Limb (tissue), 2 donors: Measurements from ENCODE around the gene LSM7.
"Not testable (repeated sequence)": the region's sequence is repeated elsewhere in the genome, so short reads cannot be mapped to it uniquely, and the experiment has no call there.

ENCODE experiments used
- DNase-seq, 2 donors: peaks; one replicate each; pipeline ENCODE4 v3.0.0-alpha.2; 2016; ENCODE audit errors: extremely low spot score in 2 of 2

The LSM7 gene

DNA sequence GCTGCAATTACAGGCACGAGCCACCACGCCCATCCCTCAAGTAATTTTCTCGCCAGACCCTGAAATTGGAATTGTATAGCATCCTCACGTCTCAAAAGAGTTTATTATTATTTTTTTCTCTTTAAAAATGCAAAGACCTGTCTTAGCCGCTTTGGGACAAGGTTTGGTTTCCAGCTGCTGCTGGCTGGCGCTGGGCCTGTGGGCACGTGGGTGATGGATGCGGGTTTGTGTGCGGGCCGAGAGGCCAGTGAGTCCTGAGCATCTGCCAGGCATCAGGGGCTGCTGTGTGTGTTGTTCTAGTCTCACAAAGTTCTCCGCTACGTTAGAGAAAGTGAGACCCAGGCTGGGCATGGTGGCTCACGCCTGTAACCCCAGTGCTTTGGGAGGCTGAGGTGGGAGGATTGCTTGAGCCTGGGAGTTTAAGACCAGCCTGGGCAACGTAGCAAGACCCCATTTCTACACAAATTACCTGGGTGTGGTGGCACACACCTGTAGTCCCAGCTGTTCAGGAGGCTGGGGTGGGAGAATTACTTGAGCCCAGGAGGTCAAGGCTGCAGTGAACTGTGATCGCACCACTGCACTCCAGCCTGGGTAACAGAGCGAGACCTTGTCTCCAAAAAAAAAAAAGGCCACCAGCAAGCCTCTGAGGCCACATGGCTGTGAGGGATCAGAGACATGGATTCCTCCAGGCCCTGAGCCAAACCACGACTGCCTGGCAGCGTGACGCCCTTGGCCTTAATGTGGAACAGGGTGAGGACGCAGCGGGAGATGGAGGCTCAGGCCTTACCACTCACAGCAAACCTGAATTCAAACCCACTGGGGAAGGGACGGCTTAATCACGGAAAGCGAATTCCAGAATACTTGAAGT lies 27.0 kb upstream of the LSM7 start:
- no peak for DNase-seq

DNA sequence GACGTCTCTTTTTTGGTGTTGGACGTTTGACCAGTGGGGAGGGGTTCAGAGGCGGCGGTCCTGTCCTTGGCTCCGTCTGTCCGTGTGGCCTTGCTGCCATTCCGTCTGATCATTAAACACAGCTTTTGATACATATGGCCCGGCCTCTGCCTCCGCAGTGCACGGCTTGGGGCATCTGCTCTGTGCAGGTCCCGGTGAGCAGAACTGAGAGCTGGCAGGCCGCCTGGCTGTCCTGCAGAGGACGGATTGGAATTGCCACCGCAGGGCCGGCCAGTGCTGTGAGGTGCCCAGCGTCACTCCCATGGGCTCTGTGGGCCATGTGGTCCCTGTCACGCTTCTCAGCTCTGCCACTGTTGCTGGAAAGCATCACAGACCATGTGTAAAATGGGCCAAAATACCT lies 26.3 kb upstream of the LSM7 start:
- no peak for DNase-seq

DNA sequence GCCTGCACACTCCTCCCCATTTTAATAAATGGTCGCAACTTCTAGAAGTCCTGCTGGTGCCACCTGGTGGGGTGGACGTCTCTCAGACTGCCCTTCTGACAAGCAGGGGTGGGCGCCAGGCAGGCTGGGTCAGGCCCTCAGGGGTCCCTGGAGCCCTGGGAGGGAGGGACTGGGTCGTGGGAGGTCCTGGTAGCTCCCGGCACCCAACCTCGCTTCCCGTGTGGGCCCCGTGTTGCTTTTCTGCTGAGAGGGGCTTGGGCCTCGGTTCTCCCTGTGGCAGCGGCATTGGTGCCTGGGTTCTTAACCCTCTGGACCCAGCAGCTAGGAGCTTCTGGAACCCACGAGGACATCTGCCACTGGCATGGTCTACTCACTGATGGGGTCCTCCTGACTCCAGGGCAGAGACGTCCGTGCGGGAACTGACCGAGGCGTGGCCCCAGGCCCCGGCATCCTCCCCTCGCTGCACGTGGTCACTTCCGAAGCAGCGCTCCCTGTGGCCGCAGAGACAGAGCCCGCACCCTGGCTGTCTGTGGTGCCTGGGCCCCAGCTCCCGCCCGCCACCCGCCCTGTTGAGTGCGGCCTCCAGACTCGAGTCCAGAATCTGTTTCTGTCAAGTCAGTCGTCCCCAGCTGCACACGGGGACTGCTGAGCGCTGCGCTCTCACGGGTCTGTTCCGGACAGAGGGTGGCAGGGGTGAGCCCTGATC lies 25.7 kb upstream of the LSM7 start:
- DNase-seq = no peak

DNA sequence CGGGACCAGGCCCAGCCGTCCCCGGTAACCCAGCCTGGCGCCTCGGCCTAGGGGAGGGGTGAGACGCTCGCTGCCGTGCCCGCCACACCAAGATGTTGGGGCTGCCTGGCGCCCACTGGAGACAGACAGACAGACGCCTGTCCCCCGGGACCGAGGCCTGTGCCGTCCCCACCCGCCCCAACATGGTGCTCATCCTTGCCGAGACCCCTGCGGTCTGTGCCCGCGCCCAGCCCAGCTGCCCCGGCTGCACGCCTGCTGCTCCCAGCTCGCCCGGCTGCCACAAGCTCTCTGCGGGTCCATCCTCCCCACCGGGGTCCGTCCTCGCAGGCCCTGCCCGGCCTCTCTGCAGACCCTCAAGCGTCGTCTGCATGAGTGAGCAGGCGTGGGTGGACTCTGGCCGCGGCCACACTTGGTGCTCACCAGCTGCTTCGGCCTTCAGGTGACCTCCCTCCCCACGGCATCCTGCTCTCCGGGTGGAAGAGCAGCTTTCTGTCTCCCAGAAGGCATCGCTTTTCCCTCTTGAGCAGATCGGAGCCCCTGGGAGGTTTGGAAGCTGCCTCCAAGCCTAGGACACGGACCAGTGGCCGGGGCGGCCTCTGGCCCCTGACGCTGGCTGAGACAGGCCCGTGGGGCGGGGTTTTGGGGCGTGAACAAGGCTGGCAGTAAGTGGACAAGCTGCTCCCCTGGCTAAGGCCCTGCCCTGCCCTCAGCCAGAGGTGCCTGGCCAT lies 24.9 kb upstream of the LSM7 start:
- DNase-seq = no peak

DNA sequence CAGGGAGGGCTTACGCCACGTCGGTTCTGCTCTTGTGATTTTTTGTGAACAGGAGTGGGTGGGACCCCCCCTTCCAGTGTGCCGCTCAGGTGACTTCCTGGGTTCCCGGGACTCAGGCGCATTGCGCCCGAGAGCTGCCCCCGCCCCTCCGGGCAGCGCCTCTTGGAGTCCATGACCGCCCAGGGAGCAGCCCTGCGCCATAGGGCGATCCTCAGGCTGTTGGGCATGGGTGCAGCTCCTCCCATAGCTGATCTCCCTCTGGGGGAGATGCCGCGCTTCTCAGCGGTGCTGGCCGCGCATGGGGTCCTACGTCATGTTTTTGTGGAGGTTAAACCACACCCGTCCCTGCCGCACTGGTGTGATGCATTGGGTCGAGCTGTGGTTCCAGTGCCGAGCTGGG lies 23.7 kb upstream of the LSM7 start:
- no peak for DNase-seq

DNA sequence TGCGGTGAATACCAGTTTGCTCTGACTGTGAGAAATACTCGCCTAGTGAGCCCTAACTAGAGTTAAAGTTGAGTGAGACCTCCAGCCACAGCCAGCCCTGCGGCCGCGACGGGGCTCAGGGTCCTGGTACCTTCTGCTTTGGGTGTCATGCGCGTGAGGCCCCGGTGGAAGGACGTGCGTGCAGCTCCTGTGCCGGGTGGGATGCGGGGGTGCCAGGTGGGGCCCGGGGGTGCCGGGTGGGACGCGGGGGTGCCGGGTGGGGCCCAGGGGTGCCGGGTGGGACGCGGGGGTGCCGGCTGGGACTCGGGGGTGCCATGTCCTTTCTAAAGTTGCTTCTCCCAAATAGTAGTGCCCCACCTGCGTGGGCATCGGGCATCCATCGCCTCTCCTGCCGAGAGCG lies 23.2 kb upstream of the LSM7 start:
- no peak for DNase-seq

DNA sequence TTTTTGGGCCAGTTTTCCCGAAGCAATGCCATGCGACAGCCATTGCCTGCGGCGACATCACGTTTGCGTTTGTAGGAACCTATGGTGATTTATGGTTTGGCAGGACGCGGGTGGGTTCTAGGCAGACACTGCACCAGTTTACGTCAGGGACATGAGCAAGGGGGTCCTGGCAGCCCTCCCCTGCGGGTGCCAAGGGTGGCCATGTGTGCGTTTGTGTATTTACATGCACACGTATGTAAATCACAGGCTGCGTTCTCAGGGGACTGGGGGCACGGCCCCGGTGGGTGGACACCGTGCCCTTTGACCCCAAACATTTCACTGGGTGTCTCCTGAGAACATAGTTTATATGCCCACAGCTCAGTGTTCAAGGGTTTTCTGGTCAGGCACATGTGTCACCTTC lies 22.3 kb upstream of the LSM7 start:
- DNase-seq = no peak

DNA sequence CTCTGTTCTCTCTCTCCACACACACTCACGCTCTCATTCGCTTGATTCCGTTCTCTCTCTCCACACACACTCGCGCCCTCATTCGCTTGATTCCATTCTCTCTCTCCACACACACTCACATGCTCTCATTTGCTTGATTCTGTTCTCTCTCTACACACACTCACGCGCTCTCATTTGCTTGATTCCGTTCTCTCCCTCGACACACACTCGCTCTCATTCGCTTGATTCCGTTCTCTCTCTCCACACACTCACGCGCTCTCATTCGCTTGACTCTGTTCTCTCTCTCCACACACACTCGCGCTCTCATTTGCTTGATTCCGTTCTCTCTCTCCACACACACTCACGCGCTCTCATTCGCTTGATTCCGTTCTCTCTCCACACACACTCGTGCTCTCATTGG lies 21.4 kb upstream of the LSM7 start:
- not testable (repeated sequence) for DNase-seq

DNA sequence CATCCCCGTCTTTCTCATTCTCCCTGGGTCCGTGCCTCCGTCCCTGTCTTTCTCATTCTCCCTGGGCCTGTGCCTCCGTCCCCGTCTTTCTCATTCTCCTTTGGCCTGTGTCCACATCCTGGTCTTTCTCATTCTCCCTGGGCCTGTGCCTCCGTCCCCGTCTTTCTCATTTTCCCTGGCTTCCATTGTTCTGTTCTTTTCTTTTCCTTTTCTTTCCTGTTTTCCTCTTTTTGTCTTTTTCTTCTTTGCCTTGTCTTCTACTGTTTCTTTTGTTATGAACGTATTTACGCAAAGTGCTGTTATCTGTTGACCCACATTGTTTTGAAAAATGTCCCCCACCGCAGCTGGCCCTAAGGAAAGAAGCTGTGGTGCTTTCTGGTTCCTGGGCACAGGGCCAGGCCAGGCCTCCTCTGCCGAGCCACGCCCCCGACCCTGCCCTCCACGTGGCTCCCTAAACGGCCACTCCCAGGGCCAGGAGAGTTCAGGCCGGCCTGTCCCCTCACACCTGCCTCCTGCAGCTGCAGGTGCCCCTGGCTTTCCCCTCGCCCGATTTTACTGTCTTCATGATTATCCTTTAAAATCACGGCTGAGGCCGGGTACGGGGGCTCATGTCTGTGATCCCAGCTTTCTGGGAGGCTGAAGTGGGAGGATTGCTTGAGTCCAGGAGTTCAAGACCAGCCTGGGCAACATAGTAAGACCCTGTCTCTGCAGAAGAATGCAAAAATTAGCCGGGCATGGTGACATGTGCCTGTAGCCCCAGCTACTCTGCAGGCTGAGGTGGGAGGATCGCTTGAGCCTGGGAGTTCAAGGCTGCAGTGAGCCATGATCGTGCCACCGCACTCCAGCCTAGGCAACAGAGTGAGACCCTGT lies 17.6 kb upstream of the LSM7 start:
- no peak for DNase-seq

DNA sequence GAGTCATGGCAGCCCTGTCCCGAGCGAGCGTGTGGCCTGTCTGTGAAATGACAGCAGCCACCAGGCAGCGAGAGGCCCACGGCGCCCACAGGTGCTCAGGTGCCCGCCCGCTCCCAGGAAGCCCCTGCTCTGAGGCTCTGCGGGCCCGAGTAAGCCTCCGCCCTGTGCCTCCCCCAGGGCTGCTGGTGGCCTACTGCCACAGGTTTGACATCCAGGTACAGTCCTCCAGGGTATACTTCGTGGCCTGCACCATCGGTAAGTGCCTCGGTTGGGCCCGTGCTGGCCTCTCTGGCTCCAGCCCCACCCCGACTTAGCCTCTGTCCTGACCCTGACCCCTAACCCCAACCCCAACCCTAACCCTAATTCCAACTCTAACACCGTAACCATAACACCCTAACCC lies 16.7 kb upstream of the LSM7 start:
- no peak for DNase-seq

DNA sequence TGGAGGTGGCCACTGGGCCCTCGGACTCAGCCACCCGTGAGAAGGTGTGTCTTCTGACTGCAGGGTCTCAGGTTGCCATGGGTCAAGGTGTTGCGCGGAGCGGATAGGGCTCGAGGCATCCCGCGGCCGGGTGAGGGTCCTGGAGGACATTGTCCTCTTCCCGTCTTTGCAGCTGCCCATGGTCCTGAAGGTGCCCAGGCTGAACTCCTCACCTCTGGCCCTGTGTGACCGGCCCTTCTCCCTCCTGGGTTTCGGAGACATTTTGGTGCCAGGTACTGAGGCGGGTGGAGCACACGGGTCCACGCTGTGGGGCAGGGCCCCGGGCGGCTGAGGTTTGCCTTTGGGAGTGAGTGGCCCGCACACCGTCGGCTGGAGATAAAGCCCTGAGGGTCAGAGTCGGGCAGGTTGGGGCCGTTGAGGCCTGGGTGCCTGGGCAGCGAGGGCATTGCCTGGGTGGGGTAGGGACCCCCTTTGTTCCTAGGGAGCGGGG lies 16.0 kb upstream of the LSM7 start:
- no peak for DNase-seq

DNA sequence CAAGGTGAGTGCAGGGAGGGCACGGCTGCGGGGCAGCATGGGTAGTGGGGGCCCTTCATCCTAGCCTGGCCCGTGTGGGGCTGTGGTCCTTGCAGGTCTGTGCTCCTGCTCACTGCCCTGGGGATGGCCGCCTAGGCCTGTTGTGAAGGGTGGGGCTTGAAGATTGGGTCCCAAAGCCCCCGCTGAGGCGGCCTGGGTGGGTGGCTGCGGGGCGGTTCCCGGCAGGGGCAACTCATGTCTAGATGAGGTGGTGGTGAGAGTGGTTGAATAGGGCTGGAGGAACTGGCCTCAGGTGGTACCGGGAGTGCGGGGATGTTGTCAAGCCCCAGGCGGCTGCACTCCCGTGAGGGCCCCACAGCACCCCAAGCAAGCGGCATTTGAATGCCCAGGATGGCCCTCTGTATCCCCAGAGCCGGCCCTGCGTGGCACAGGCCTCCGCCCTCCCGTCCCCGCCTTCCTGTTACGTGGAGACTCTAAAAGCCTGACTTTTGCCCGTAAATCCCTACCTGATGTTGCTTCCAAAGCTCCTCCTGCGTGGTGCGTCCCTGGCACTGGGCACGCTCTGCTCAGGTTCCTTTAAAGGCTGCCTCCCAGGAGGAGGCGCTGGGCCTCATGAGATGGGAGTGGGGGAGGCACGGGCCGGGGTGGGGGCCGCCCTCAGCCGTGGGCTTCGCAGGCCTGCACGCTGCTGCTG lies 15.1 kb upstream of the LSM7 start:
- no peak for DNase-seq

DNA sequence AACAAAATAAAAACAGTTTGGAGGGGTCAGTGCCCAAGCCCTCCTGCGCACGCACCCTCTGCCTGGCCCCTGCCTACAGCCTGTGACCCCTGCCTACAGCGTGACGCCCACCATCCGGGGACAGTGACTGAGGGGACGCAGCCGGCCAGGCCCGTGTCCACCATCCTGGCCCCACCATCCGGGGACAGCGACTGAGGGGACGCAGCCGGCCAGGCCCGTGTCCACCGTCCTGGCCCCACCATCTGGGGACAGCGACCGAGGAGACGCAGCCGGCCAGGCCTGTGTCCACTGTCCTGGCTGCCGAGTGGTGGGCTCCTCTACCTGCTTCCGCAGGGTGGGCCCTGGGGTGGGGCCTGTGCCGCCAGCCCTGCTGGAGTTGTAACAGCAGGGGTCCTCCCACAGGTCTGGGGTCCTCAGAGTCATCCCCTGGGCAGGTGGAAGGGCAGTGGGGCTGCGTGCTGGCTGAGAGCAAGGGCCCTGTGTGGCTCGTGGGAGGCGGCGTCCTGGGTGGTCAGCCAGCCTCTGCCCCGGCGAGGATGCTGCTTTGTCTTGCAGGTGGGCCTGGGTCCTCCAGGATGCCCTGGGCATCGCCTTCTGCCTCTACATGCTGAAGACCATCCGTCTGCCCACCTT lies 14.4 kb upstream of the LSM7 start:
- no peak for DNase-seq

DNA sequence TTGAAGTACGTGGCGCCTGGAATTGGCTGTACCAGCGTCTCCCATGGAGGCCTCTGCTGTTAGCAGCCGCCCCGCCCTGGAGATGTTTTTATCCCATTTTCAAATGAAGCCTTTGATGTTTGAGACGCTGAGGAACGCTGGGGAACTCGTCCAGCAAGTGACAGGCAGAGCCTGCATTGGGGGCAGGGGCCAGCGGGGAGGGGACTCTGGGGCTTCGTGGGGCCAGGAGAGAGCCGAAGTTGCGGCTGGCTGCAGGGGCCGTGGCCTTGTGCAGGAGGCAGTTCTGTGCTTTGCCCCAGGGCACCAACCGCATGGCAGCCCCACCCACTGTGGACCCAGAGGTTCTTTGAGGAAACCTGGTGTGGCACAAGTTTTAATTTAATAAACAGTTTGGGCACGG lies 13.6 kb upstream of the LSM7 start:
- DNase-seq = no peak

DNA sequence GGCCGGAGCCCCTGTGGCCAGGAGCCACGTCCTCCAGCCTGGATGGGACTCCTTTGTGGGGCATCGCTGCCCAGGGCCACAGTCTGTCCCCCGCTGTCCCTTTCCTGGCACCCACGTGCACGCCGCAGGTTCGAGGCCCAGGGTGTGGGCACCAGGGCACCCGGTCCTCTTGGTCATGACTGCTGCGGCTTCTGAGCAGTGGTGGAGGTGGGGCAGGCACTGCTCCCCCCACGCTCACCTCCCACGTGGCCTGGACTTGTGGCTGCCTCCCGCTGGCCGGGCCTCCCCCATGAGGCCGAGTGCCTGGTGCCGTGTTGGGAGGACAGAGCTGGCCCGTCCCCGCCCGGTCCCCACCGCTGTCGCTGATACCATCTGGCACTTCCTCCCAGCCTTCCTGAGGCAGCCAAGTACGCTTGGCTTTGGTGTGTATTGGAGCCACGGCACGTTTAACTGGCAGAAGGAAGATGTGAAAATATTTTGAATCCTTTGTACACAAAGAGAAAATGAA lies 12.9 kb upstream of the LSM7 start:
- no peak for DNase-seq

DNA sequence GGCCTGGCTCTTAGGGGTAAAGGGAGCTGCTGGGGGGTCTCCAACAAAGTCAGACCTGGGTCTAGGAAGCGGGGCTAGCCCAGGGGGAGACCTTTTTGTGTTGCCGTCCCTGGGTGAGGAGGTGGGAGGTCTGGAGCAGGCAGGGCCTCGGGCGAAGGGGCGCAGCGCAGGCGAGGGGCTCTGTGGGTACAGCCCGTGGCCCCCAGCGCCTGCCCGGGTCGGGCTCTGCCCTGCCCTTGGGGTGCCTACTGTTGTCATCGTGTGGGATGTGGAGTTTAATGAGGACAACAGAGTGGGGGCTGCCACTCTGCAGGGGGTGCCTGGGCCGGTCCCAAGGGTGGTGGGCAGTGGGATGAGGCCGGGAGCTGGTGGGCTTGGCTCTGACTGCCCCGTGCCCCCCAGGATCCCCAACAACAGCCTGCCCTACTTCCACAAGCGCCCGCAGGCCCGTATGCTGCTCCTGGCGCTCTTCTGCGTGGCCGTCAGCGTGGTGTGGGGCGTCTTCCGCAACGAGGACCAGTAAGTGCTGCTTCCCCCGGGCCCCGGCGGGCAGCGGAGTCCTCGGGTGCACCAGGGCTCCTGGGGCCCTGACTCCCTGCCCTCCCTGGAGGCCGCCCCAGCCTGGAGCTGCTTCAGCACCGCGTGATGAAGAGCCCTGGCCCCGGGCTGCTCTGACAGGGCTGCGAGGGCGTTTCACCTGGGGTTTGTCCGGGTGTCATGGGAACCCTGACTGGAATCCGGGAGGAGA lies 12.3 kb upstream of the LSM7 start:
- DNase-seq = no peak

DNA sequence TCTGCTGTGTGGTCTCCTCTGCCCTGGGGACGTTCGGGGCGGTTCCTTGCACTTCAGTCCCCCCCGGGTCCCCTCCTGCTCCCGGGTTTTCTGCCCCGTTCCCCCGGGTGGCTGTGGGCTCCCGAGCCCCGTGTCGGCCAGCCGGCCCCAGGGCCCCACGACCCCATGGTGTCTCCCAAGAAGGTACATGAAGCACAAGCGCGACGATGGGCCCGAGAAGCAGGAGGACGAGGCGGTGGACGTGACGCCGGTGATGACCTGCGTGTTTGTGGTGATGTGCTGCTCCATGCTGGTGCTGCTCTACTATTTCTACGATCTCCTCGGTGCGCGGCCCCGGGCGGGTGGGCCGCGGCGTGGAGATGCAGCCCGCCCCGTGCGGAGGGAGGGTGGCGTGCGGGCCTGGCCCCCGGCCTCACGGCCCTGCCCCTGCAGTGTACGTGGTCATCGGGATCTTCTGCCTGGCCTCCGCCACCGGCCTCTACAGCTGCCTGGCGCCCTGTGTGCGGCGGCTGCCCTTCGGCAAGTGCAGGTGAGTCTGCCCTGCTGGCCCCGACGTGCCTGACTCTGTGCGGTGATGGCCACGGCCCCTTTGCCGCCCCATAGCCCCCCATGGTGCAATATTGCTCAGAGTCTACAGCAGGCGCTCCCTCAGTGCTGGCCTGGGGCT lies 11.4 kb upstream of the LSM7 start:
- DNase-seq = no peak

DNA sequence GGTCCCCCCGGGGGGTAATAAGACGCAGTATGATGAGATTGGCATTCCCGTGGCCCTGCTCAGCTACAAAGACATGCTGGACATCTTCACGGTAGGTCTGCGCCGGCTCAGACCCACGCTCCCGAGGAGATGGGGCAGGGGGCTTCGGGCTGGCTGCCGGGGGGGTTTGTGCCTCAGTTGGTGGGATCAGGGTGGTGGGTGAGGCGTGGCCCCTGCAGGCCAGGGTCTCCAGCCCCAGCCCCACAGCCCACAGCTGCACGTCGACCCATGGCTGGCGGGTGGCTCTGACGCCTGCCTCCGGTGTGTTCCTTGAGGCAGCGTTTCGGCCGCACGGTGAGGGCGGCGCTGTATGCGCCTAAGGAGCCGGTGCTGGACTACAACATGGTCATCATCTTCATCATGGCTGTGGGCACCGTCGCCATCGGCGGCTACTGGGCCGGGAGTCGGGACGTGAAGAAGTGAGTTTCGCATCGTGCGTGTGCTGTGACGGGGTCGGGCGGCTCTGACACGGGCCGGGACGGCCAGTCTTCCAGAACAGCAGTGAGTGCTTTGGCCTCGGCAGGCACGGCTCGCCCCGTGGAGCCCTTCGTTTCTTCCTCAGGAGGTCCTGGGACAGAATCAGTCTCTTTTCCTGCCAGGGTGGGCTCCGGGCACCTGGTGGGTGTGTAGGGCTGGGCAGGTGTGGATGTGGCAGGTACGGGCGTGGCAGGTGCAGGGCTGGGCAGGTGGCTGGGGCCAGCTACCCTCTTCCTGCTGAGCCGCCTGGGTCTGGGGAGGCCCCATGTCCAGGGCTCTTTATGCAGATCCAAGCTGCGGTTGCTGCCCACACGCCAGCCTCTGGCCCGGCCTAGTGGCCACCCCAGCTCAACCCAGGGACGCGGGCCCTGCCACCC lies 10.6 kb upstream of the LSM7 start:
- no peak for DNase-seq
